ENCODE results near the gene SLC1A2. TPM values are rescaled to one million over a fixed set of nuclear protein-coding genes. Genes with fewer than 3 reads are reported as not detected.

Gene SLC1A2
- total RNA-seq, 4 donors from 2014 or later, result 0.27 to 0.80 (median 0.79) TPM; not detected in 1

DNA sequence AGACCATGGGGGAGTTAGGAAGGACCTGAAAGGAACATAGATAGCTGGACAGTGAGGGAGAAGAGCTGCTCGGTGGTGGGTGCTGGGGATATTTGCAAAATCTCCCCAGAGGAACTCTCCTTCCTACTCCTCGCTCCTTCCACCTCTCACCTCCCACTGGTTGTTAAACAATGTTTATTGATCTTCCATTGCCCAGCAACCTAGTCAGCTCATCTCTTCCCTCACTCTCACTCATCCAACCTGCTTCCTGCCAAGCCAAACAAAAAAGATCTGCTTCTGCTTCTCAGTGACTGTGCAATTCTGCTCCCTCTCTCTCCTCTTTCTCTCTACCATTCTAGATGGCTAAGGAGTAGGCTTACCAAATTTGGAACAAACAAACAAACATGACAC is 115.0 kb downstream of the SLC1A2 start:
- in situ Hi-C loops (cut with MboI; ENCODE audit: low pct_ligation_motif_present in 1 of 4, low pct_unique_long_range_greater_than_20kb in 1 of 4, low sequenced_read_pairs in 3 of 4), result loop anchor here in 2 of 4 donors (10.0 kb wide), 2 partner anchors 310 to 380 kb away; no protein-coding TSS in a partner anchor
- no peak for DNase-seq
- no peaks in the 10 kb centered on the region for H3K36me3 ChIP-seq
- H3K27me3 ChIP-seq, result no peaks in the 10 kb centered on the region
- TF ChIP-seq POLR2AphosphoS5 (IDR thresholded peaks at IDR 0.05) (no peak), POLR2A (IDR thresholded peaks at IDR 0.05) (no peak), CTCF (IDR thresholded peaks at IDR 0.05) (no peak), EP300 (IDR thresholded peaks at IDR 0.05; ENCODE audit: low read depth) (no peak)
- peak overlapping the region; percentile 36 to 69 (median 52) for H3K27ac ChIP-seq
- no peak overlapping the region for H3K4me3 ChIP-seq
- 67 to 74% methylated on average over 1 to 2 of the region's 2 CpGs for WGBS, 2 donors (ENCODE audit: low coverage in 1 of 2)
- H3K9me3 ChIP-seq, result no peaks in the 10 kb centered on the region
- H3K4me1 ChIP-seq, result peaks cover 0 to 21% (median 4%) of the 10 kb centered on the region in 4 donors
- intact Hi-C loops (cut with DNase I; ENCODE audit: low total_unique reads), result loop anchor here (10.0 kb wide), 2 partner anchors 170 to 300 kb away; partner anchors contain the start of gene CD44

- Histone ChIP-seq H3K36me3 (no peaks in the 10 kb centered on the region), H3K27ac (peak overlapping the region; percentile 36 to 69 (median 52)), H3K9me3 (no peaks in the 10 kb centered on the region), H3K4me3 (no peak overlapping the region), H3K27me3 (no peaks in the 10 kb centered on the region), H3K4me1 (peaks cover 0 to 21% (median 4%) of the 10 kb centered on the region in 4 donors)
- 53 to 79% methylated on average over 2 to 6 of the region's 6 CpGs for WGBS, 2 donors (ENCODE audit: low coverage in 1 of 2)
- in situ Hi-C loops (cut with MboI; ENCODE audit: low pct_ligation_motif_present in 1 of 4, low pct_unique_long_range_greater_than_20kb in 1 of 4, low sequenced_read_pairs in 3 of 4), result loop anchor here in 2 of 4 donors (10.0 kb wide), 2 partner anchors 309 to 379 kb away; no protein-coding TSS in a partner anchor
- TF ChIP-seq POLR2AphosphoS5 (IDR thresholded peaks at IDR 0.05) (peak; percentile 15 to 63 (median 42)), POLR2A (IDR thresholded peaks at IDR 0.05) (no peak), EP300 (IDR thresholded peaks at IDR 0.05; ENCODE audit: low read depth) (no peak)
- DNase-seq, result peak; percentile 50
- intact Hi-C loops (cut with DNase I; ENCODE audit: low total_unique reads), result loop anchor here (10.0 kb wide), 2 partner anchors 169 to 299 kb away; partner anchors contain the start of gene CD44
Measured at GRCh38 chr11:35303596-35304385, 115.6 kb downstream of the SLC1A2 start.

- intact Hi-C loops (cut with DNase I; ENCODE audit: low total_unique reads), result loop anchor here (10.0 kb wide), 2 partner anchors 168 to 298 kb away; partner anchors contain the start of gene CD44
- Histone ChIP-seq H3K27ac (no peak overlapping the region), H3K27me3 (no peaks in the 10 kb centered on the region), H3K36me3 (no peaks in the 10 kb centered on the region), H3K4me1 (peaks cover 0 to 21% (median 4%) of the 10 kb centered on the region in 4 donors), H3K9me3 (no peaks in the 10 kb centered on the region), H3K4me3 (no peak overlapping the region)
- 92 to 93% methylated on average over 4 of the region's 4 CpGs for WGBS, 2 donors (ENCODE audit: low coverage in 1 of 2)
- TF ChIP-seq POLR2A (IDR thresholded peaks at IDR 0.05) (no peak), POLR2AphosphoS5 (IDR thresholded peaks at IDR 0.05) (no peak), CTCF (IDR thresholded peaks at IDR 0.05) (no peak), EP300 (IDR thresholded peaks at IDR 0.05; ENCODE audit: low read depth) (no peak)
- no peak for DNase-seq
- in situ Hi-C loops (cut with MboI; ENCODE audit: low pct_ligation_motif_present in 1 of 4, low pct_unique_long_range_greater_than_20kb in 1 of 4, low sequenced_read_pairs in 3 of 4), result loop anchor here in 2 of 4 donors (10.0 kb wide), 2 partner anchors 308 to 378 kb away; no protein-coding TSS in a partner anchor
Measured at GRCh38 chr11:35302398-35302797, 117.0 kb downstream of the SLC1A2 start.

DNA sequence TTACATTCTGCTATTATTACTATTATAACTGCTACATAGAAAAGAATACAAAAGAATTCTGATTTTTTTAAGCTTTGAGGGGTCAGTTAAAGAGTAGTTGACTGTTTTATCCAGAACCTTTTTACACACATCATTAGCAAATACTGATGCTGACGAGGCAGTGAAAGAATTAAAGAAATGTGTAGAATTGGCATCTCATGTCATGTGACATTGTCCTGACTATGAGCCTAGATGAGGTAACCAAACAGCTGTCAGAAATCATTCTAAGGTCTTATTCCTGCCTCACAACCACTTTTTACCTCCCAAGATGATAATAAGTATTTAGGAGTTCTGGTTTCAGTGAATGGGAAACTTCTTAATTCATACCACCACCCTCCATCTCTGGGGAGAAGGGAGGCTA is 121.0 kb downstream of the SLC1A2 start:
- H3K36me3 ChIP-seq, result no peaks in the 10 kb centered on the region
- H3K27ac ChIP-seq, result no peak overlapping the region
- H3K4me1 ChIP-seq, result peaks cover 0 to 9% (median 0%) of the 10 kb centered on the region in 4 donors
- no peak for DNase-seq
- H3K27me3 ChIP-seq, result no peaks in the 10 kb centered on the region
- 85 to 90% methylated on average over 1 of the region's 1 CpG for WGBS, 2 donors (ENCODE audit: low coverage in 1 of 2)
- intact Hi-C loops (cut with DNase I; ENCODE audit: low total_unique reads), result no loop called here
- H3K4me3 ChIP-seq, result no peak overlapping the region
- no peaks in the 10 kb centered on the region for H3K9me3 ChIP-seq
- TF ChIP-seq POLR2AphosphoS5 (IDR thresholded peaks at IDR 0.05), result no peak
- TF ChIP-seq CTCF (IDR thresholded peaks at IDR 0.05), result no peak
- no peak for TF ChIP-seq POLR2A (IDR thresholded peaks at IDR 0.05)
- TF ChIP-seq EP300 (IDR thresholded peaks at IDR 0.05; ENCODE audit: low read depth), result no peak
- in situ Hi-C loops (cut with MboI; ENCODE audit: low pct_ligation_motif_present in 1 of 4, low pct_unique_long_range_greater_than_20kb in 1 of 4, low sequenced_read_pairs in 3 of 4), result no loop called here
